ENCODE data around the gene TRAPPC2.
A peak's percentile ranks its signal among the peaks of the same experiment; 100 is the strongest.

DNA sequence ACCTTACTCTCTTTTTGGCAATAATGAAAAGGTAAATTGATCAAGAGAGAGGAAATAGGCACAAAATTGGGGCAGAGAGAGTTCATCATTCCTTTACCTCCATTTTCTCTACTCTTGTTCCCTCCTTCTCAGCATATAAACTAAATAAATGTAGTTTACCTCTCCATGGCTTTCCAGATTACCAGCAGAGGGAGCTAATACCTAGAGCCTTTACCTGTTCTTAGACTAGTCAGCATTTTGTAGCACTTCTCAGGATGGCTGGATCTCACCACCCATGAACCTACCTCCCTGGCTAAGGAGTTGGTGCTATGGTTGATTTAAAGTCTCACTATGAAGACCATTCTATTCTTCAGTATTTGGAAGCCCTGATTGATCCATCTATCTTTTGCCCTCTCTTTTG is 15.8 kb upstream of the TRAPPC2 start:
- TF ChIP-seq, protein P1, sequence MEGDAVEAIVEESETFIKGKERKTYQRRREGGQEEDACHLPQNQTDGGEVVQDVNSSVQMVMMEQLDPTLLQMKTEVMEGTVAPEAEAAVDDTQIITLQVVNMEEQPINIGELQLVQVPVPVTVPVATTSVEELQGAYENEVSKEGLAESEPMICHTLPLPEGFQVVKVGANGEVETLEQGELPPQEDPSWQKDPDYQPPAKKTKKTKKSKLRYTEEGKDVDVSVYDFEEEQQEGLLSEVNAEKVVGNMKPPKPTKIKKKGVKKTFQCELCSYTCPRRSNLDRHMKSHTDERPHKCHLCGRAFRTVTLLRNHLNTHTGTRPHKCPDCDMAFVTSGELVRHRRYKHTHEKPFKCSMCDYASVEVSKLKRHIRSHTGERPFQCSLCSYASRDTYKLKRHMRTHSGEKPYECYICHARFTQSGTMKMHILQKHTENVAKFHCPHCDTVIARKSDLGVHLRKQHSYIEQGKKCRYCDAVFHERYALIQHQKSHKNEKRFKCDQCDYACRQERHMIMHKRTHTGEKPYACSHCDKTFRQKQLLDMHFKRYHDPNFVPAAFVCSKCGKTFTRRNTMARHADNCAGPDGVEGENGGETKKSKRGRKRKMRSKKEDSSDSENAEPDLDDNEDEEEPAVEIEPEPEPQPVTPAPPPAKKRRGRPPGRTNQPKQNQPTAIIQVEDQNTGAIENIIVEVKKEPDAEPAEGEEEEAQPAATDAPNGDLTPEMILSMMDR (IDR thresholded peaks at IDR 0.05; ENCODE audit: low read depth, low read length, poor library complexity, severe bottlenecking) = peak; percentile 57
- TF ChIP-seq EZH2phosphoT487 (IDR thresholded peaks at IDR 0.05; ENCODE audit: borderline replicate concordance, low read length) = no peak

Measured in DOHH2 (cell line).